ENCODE measurements around the gene SCFD1. TPM values are rescaled to one million over a fixed set of nuclear protein-coding genes. Genes with fewer than 3 reads are reported as not detected.
"Not testable (repeated sequence)": the region's sequence is repeated elsewhere in the genome, so short reads cannot be mapped to it uniquely, and the experiment has no call there.

SCFD1 gene
- 10 to 100 TPM; 31.6 to 48.4 (median 42.5) TPM for total RNA-seq

GRCh38 chr14:30621940-30622830 is at the start of gene SCFD1:
SCFD1 (plus strand) TSS chr14:30622319; CDS start chr14:30622339, 20 bp downstream.
- Histone ChIP-seq H3K27ac (peak within 1 kb of the TSS; percentile 54 to 89 (median 87)), H3K9me3 (no peaks in the 10 kb centered on the region), H3K36me3 (no peaks in the 10 kb centered on the region), H3K27me3 (no peaks in the 10 kb centered on the region), H3K4me3 (peak within 1 kb of the TSS; percentile 71 to 90), H3K4me1 (peaks cover 7 to 50% (median 10%) of the 10 kb centered on the region in 3 donors)
- ATAC-seq: peak; percentile 100
- TF ChIP-seq POLR2A (IDR thresholded peaks at IDR 0.05) (peak; percentile 89 to 90), CTCF (IDR thresholded peaks at IDR 0.05) (no peak), EP300 (IDR thresholded peaks at IDR 0.05) (no peak), POLR2AphosphoS5 (IDR thresholded peaks at IDR 0.05) (peak; percentile 99)
- 0% methylated on average over 6 to 11 of the region's 35 CpGs for WGBS, 2 donors (ENCODE audit: low coverage in 1 of 2)

- Histone ChIP-seq H3K9me3 (no peaks in the 10 kb centered on the region), H3K4me1 (peaks cover 0 to 4% (median 0%) of the 10 kb centered on the region in 3 donors), H3K4me3 (no peak overlapping the region), H3K27me3 (no peaks in the 10 kb centered on the region), H3K27ac (no peak overlapping the region), H3K36me3 (no peaks in the 10 kb centered on the region)
- no peak for ATAC-seq
- WGBS, 2 donors (ENCODE audit: low coverage in 1 of 2): 95% methylated on average over 1 of the region's 1 CpG; no CpG with 5 or more reads in 1 of the 2 donors
- no peak for TF ChIP-seq POLR2A (IDR thresholded peaks at IDR 0.05)
- no peak for TF ChIP-seq EP300 (IDR thresholded peaks at IDR 0.05)
- no peak for TF ChIP-seq CTCF (IDR thresholded peaks at IDR 0.05)
- no peak for TF ChIP-seq POLR2AphosphoS5 (IDR thresholded peaks at IDR 0.05)
These were observed 49.3 kb upstream of the SCFD1 start for GRCh38 chr14:30572771-30573170.

GRCh38 chr14:30573226-30573814 is 48.8 kb upstream of the SCFD1 start:
- TF ChIP-seq POLR2A (IDR thresholded peaks at IDR 0.05) (no peak), POLR2AphosphoS5 (IDR thresholded peaks at IDR 0.05) (no peak), EP300 (IDR thresholded peaks at IDR 0.05) (no peak), CTCF (IDR thresholded peaks at IDR 0.05) (no peak)
- Histone ChIP-seq H3K4me3 (no peak overlapping the region), H3K4me1 (peaks cover 0 to 4% (median 0%) of the 10 kb centered on the region in 3 donors), H3K9me3 (no peaks in the 10 kb centered on the region), H3K27me3 (no peaks in the 10 kb centered on the region), H3K36me3 (no peaks in the 10 kb centered on the region), H3K27ac (no peak overlapping the region)
- no peak for ATAC-seq
- WGBS, 2 donors (ENCODE audit: low coverage in 1 of 2): 79 to 89% methylated on average over 4 to 5 of the region's 5 CpGs

GRCh38 chr14:30573966-30574365 is 48.2 kb upstream of the SCFD1 start:
- no peak for ATAC-seq
- no peaks in the 10 kb centered on the region for H3K36me3 ChIP-seq
- 67 to 79% methylated on average over 2 of the region's 2 CpGs for WGBS, 2 donors (ENCODE audit: low coverage in 1 of 2)
- no peaks in the 10 kb centered on the region for H3K27me3 ChIP-seq
- no peaks in the 10 kb centered on the region for H3K9me3 ChIP-seq
- no peak for TF ChIP-seq POLR2AphosphoS5 (IDR thresholded peaks at IDR 0.05)
- TF ChIP-seq CTCF (IDR thresholded peaks at IDR 0.05): no peak
- TF ChIP-seq EP300 (IDR thresholded peaks at IDR 0.05): no peak
- no peak for TF ChIP-seq POLR2A (IDR thresholded peaks at IDR 0.05)
- no peak overlapping the region for H3K27ac ChIP-seq
- peaks cover 0 to 4% (median 0%) of the 10 kb centered on the region in 3 donors for H3K4me1 ChIP-seq
- H3K4me3 ChIP-seq: no peak overlapping the region

GRCh38 chr14:30574777-30575176 is 47.3 kb upstream of the SCFD1 start:
- not testable (repeated sequence) for H3K9me3 ChIP-seq, H3K4me3 ChIP-seq, ATAC-seq, H3K27ac ChIP-seq, H3K27me3 ChIP-seq, H3K4me1 ChIP-seq, H3K36me3 ChIP-seq
- WGBS, 2 donors (ENCODE audit: low coverage in 1 of 2): 92 to 100% methylated on average over 2 to 3 of the region's 3 CpGs

- not testable (repeated sequence) for H3K36me3 ChIP-seq, H3K27me3 ChIP-seq, H3K4me1 ChIP-seq, H3K27ac ChIP-seq, H3K9me3 ChIP-seq, H3K4me3 ChIP-seq, ATAC-seq
- 100% methylated on average over 1 of the region's 1 CpG; no CpG with 5 or more reads in 1 of the 2 donors for WGBS, 2 donors (ENCODE audit: low coverage in 1 of 2)
These were observed 45.8 kb upstream of the SCFD1 start for GRCh38 chr14:30576333-30576732.

All from gastroesophageal sphincter (tissue), 4 donors.